Keratinocyte (primary cell): ENCODE data around the gene OR8G5.

Source experiments
- EZH2 ChIP-seq: IDR thresholded peaks from one replicate; pipeline ENCODE4 v1.6.1; 2012; ENCODE audit warnings: inconsistent platforms, mild to moderate bottlenecking, low read length, moderate library complexity
- TF ChIP-seq, protein P1 (sequence below), 3 experiments: IDR thresholded peaks in 1 of 3; conservative IDR thresholded peaks in 1 of 3; optimal IDR thresholded peaks in 1 of 3; 2 replicates in 2 of 3; 3 replicates in 1 of 3; pipeline versions ENCODE3 to v1.5.1; 2011; ENCODE audit warnings: low read length in 3 of 3, mild to moderate bottlenecking in 3 of 3, moderate library complexity in 2 of 3, control low read depth in 1 of 3, inconsistent platforms in 1 of 3; ENCODE audit not compliant: insufficient read depth in 2 of 3; ENCODE audit errors: extremely low read depth in 1 of 3

- TF ChIP-seq, protein P1, sequence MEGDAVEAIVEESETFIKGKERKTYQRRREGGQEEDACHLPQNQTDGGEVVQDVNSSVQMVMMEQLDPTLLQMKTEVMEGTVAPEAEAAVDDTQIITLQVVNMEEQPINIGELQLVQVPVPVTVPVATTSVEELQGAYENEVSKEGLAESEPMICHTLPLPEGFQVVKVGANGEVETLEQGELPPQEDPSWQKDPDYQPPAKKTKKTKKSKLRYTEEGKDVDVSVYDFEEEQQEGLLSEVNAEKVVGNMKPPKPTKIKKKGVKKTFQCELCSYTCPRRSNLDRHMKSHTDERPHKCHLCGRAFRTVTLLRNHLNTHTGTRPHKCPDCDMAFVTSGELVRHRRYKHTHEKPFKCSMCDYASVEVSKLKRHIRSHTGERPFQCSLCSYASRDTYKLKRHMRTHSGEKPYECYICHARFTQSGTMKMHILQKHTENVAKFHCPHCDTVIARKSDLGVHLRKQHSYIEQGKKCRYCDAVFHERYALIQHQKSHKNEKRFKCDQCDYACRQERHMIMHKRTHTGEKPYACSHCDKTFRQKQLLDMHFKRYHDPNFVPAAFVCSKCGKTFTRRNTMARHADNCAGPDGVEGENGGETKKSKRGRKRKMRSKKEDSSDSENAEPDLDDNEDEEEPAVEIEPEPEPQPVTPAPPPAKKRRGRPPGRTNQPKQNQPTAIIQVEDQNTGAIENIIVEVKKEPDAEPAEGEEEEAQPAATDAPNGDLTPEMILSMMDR (optimal IDR thresholded peaks at IDR 0.05 in 1 of 3, IDR thresholded peaks at IDR 0.05 in 1 of 3, conservative IDR thresholded peaks at IDR 0.05 in 1 of 3; ENCODE audit: extremely low read depth in 1 of 3, insufficient read depth in 2 of 3, low read length in 3 of 3) = no peak
- no peak for TF ChIP-seq EZH2
Observed at GRCh38 chr11:124313849-124314248, 57.7 kb downstream of the OR8G5 start, which contains the start of gene OR8D1.
